GM13976 (cell line): ENCODE measurements around the gene FTCD.
"Not testable (repeated sequence)": the region's sequence is repeated elsewhere in the genome, so short reads cannot be mapped to it uniquely, and the experiment has no call there.

Experiments
- DNase-seq: peaks from one replicate; pipeline ENCODE4 v3.0.0; 2012; ENCODE audit warnings: low spot score
- in situ Hi-C: fragments of 300-500 bp; cut with MboI; formaldehyde crosslinking; loops from one replicate; pipeline ENCODE4 v1.12.0; 2022; ENCODE audit warnings: low sequenced_read_pairs, mixed read lengths, inconsistent platforms; ENCODE audit not compliant: unreplicated experiment
- TF ChIP-seq, protein P1 (sequence below): IDR thresholded peaks from 2 replicates; pipeline ENCODE4 v1.5.1; 2012; ENCODE audit warnings: borderline replicate concordance, mild to moderate bottlenecking; ENCODE audit not compliant: insufficient read depth; ENCODE audit errors: extremely low read depth, missing control alignments, control extremely low read depth

Gene FTCD

DNA sequence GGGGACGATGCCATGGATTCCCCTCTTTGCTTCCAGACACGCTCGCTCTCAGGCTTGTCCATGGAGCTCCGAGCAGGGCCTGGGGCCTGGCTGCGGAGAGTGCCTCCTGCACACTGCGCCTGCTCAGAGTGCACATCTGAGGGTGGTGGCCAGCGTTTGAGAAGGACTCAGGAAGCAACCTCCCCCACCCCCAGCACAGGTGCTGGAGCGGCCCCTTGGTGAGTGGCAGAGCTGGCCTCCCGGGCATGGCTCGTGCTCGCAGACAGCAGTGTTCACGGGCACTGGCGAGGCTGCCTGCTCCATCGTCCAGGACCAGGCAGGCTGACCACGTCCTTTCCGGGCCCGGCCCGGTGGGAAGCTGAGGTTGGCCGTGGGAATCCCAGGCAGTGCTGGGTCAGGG lies 26.1 kb upstream of the FTCD start:
- TF ChIP-seq, protein P1, sequence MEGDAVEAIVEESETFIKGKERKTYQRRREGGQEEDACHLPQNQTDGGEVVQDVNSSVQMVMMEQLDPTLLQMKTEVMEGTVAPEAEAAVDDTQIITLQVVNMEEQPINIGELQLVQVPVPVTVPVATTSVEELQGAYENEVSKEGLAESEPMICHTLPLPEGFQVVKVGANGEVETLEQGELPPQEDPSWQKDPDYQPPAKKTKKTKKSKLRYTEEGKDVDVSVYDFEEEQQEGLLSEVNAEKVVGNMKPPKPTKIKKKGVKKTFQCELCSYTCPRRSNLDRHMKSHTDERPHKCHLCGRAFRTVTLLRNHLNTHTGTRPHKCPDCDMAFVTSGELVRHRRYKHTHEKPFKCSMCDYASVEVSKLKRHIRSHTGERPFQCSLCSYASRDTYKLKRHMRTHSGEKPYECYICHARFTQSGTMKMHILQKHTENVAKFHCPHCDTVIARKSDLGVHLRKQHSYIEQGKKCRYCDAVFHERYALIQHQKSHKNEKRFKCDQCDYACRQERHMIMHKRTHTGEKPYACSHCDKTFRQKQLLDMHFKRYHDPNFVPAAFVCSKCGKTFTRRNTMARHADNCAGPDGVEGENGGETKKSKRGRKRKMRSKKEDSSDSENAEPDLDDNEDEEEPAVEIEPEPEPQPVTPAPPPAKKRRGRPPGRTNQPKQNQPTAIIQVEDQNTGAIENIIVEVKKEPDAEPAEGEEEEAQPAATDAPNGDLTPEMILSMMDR = no peak
- in situ Hi-C loops = no loop called here

DNA sequence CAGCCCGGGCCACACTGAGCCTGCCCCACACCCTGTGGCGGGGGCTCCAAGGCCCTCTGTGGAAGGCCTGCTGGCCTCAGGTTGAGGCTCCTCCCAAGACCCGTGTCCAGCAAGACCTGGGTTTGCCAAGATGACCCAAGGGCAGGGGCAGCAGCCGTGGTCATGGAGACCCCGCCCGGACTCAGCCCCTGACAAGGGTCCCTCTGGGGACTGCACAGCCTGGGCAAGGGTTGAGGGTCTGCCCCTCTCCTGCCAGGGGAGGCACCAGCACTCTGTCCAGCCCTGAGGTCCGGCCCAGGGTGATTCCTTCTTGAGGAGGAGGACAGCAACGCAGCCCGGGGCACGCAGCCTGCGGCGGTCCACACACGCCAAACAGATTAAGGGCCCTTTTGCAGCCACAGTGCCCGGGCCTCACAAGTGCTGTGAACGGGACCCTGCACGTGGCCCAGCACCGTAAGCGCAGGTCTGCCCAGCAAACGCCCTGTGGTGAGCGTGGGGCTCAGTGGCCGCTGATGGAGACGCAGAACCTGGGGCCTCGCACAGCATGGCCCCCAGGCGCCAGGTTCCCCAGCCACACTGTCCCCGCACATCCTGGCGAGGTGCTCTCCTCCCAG lies 25.5 kb upstream of the FTCD start:
- TF ChIP-seq, protein P1 = no peak
- no peak for DNase-seq
- in situ Hi-C loops = no loop called here

More for the DNA sequence above, 26.1 kb upstream of the FTCD start:
- no peak for DNase-seq

GRCh38 chr21:46180079-46180722 lies 24.8 kb upstream of the FTCD start:
- in situ Hi-C loops = no loop called here
- TF ChIP-seq, protein P1 = no peak

DNA sequence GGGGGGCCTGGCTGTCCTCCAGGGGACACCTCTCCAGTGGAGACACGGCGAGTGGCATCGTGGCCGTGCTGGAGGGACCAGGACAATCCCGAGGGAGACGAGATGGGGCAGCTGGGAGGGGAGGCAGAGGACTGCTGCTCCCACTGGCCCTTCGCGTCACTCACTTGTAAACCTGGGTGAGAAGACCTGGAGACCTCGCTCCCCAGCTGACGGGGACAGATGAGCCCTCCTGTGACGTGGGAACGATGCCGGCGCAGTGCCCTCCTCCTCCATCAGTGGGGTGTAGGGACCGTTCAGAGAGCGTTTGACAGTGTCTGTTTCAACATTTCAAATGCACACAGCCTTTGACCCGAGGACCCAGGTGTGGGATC lies 24.3 kb upstream of the FTCD start:
- TF ChIP-seq, protein P1 = no peak
- in situ Hi-C loops = no loop called here
- DNase-seq = no peak

More at GRCh38 chr21:46180079-46180722, 24.8 kb upstream of the FTCD start:
- DNase-seq = no peak

DNA sequence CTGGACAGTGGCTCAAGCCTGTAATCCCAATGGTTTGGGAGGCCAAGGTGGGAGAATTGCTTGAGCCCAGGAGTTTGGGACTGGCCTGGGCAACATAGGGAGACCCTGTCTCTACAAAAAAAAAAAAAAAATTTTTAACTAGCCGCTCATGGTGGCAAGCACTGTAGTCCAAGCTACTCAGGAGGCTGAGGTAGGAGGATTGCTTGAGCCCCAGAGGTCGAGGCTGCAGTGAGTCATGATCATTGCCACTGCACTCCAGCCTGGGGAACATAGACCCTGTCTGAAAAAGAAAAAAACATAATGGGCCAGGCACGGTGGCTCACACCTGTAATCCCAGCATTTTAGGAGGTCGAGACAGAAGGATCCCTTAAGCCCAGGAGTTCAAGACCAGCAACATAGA lies 23.6 kb upstream of the FTCD start:
- in situ Hi-C loops = no loop called here
- no peak for DNase-seq
- TF ChIP-seq, protein P1 = no peak

- in situ Hi-C loops, DNase-seq: not testable (repeated sequence)
Observed at GRCh38 chr21:46176443-46177129, 21.2 kb upstream of the FTCD start.

- in situ Hi-C loops = no loop called here
- TF ChIP-seq, protein P1 = no peak
- no peak for DNase-seq
Observed at GRCh38 chr21:46173573-46173972, 18.2 kb upstream of the FTCD start.
